HCT116 (cell line): ENCODE data around the gene TMEM61. TPM values are rescaled to one million over a fixed set of nuclear protein-coding genes. Genes with fewer than 3 reads are reported as not detected.

Experiments used
- ATAC-seq: fragments of 200-7000 bp; cut with Tn5 transposase; 2 replicates; pipeline ENCODE4 v1.9.1; 2020; ENCODE audit warnings: mild to moderate bottlenecking, moderate library complexity
- BruUV-seq: library from RNA; stranded (reverse); fragments of 400-500 nt; replicated peaks from 2 replicates; lab custom pipeline; 2021; lab: Mats Ljungman, UMichigan
- CTCF ChIA-PET: fragments of 300-600 bp; sonication (Branson Sonifier 250); formaldehyde crosslinking; loops from one replicate; lab custom pipeline; 2021; ENCODE audit warnings: antibody characterized with exemption; lab: Charles Lee
- POLR2A ChIA-PET: fragments of 300-600, 350-600 bp; sonication (Branson Sonifier 250); formaldehyde crosslinking; loops from one replicate; lab custom pipeline; 2021; ENCODE audit warnings: antibody characterized with exemption; lab: Charles Lee
- RAD21 ChIA-PET, 2 experiments: fragments of 300-600 bp; sonication (Branson Sonifier 250); formaldehyde crosslinking; loops; one replicate each; lab custom pipeline; 2023; ENCODE audit warnings: low total read pairs in 2 of 2; ENCODE audit not compliant: uncharacterized antibody in 2 of 2, unreplicated experiment in 2 of 2, low non-redundant PET in 1 of 2; lab: Charles Lee
- DNase-seq: peaks from one replicate; pipeline ENCODE4 v3.0.0-alpha.2; 2010; ENCODE audit warnings: low read depth, low spot score
- H2AFZ ChIP-seq: fragments of 200-600 bp; shearing (Covaris generic), sonication (generic); 2 replicates; pipeline ENCODE4 v1.6.1; 2017; ENCODE audit warnings: low read depth, mixed run types, mixed read lengths, antibody characterized with exemption, low read length; ENCODE audit not compliant: poor library complexity, severe bottlenecking
- H3K27ac ChIP-seq: 2 replicates; pipeline ENCODE4 v1.5.1; 2012; ENCODE audit warnings: low read depth, low read length
- H3K27me3 ChIP-seq: fragments of 200-600 bp; sonication (generic); 2 replicates; pipeline ENCODE4 v1.6.1; 2016; ENCODE audit warnings: mixed run types, low read length, mixed read lengths; ENCODE audit not compliant: insufficient read depth
- H3K36me3 ChIP-seq, 2 experiments: fragments of 200-500 bp in 1 of 2; fragments of 200-600 bp in 1 of 2; sonication (Bioruptor generic) in 1 of 2; sonication (generic) in 1 of 2; 2 replicates each; pipeline versions ENCODE4 v1.5.1 to v1.6.1; 2014 to 2016; ENCODE audit warnings: low read length in 2 of 2, inconsistent platforms in 1 of 2, mixed read lengths in 1 of 2, mixed run types in 1 of 2; ENCODE audit not compliant: insufficient read depth in 2 of 2, control insufficient read depth in 1 of 2
- H3K4me1 ChIP-seq, 2 experiments: fragments of 200-600 bp in 1 of 2; sonication (generic) in 1 of 2; 2 replicates each; pipeline versions ENCODE4 v1.5.1 to v1.6.1; 2012 to 2017; ENCODE audit warnings: low read length in 2 of 2, inconsistent platforms in 1 of 2, mild to moderate bottlenecking in 1 of 2, mixed read lengths in 1 of 2, mixed run types in 1 of 2, moderate library complexity in 1 of 2; ENCODE audit not compliant: insufficient read depth in 2 of 2, control insufficient read depth in 1 of 2
- H3K4me2 ChIP-seq: fragments of 200-600 bp; sonication (generic); 2 replicates; pipeline ENCODE4 v1.6.1; 2017; ENCODE audit warnings: mixed run types, low read length, mixed read lengths
- H3K4me3 ChIP-seq, 2 experiments: fragments of 200-600 bp in 1 of 2; sonication (generic) in 1 of 2; replicated peaks in 1 of 2; 2 replicates each; pipeline ENCODE4 v1.5.1; 2011 to 2016; ENCODE audit warnings: low read length in 2 of 2, control low read depth in 1 of 2, low read depth in 1 of 2, mild to moderate bottlenecking in 1 of 2, mixed read lengths in 1 of 2, mixed run types in 1 of 2
- H3K79me2 ChIP-seq: fragments of 200-600 bp; sonication (generic); 2 replicates; pipeline ENCODE4 v1.6.1; 2017; ENCODE audit warnings: mild to moderate bottlenecking, mixed run types, low read length, moderate library complexity, mixed read lengths; ENCODE audit not compliant: insufficient read depth
- H3K9ac ChIP-seq: fragments of 200-600 bp; sonication (generic); 2 replicates; pipeline ENCODE4 v1.6.1; 2016; ENCODE audit warnings: low read length, mixed read lengths
- H3K9me2 ChIP-seq: fragments of 200-600 bp; sonication (generic), shearing (Covaris generic); 2 replicates; pipeline ENCODE4 v1.6.1; 2017; ENCODE audit warnings: mixed run types, mild to moderate bottlenecking, moderate library complexity; ENCODE audit not compliant: insufficient read depth
- H3K9me3 ChIP-seq, 2 experiments: fragments of 200-500 bp in 1 of 2; fragments of 200-600 bp in 1 of 2; sonication (Bioruptor generic) in 1 of 2; sonication (generic) in 1 of 2; 2 replicates each; pipeline ENCODE4 v1.6.1; 2014 to 2017; ENCODE audit warnings: low read length in 2 of 2, mixed read lengths in 2 of 2, inconsistent platforms in 1 of 2, low read depth in 1 of 2, mild to moderate bottlenecking in 1 of 2, mixed run types in 1 of 2, moderate library complexity in 1 of 2; ENCODE audit not compliant: control insufficient read depth in 1 of 2, insufficient read depth in 1 of 2
- H4K20me1 ChIP-seq: fragments of 200-600 bp; sonication (generic), shearing (Covaris generic); 2 replicates; pipeline ENCODE4 v1.6.1; 2017; ENCODE audit warnings: mixed run types, mild to moderate bottlenecking, moderate library complexity; ENCODE audit not compliant: insufficient read depth
- CBX3 ChIP-seq: IDR thresholded peaks from 2 replicates; pipeline ENCODE4 v1.6.1; 2012; ENCODE audit warnings: low read depth
- CEBPB ChIP-seq: IDR thresholded peaks from 2 replicates; pipeline ENCODE4 v1.6.1; 2012; ENCODE audit warnings: low read depth
- EGR1 ChIP-seq: IDR thresholded peaks from 2 replicates; pipeline ENCODE4 v1.6.1; 2012; ENCODE audit warnings: low read depth
- EZH2 ChIP-seq: fragments of 200-600 bp; sonication (generic); IDR thresholded peaks from 2 replicates; pipeline ENCODE4 v1.6.1; 2017; ENCODE audit warnings: antibody characterized with exemption, mixed run types
- EZH2phosphoT487 ChIP-seq: fragments of 200-600 bp; IDR thresholded peaks from 2 replicates; pipeline ENCODE4 v1.6.1; 2018; ENCODE audit warnings: antibody characterized with exemption, borderline replicate concordance
- FOSL1 ChIP-seq: IDR thresholded peaks from 2 replicates; pipeline ENCODE4 v1.6.1; 2012; ENCODE audit warnings: low read depth
- JUND ChIP-seq: IDR thresholded peaks from 2 replicates; pipeline ENCODE4 v1.6.1; 2012
- POLR2A ChIP-seq: IDR thresholded peaks from 2 replicates; pipeline ENCODE4 v1.7.0; 2011; ENCODE audit warnings: borderline replicate concordance; ENCODE audit not compliant: insufficient read depth, insufficient read length; ENCODE audit errors: extremely low read depth
- RAD21 ChIP-seq: IDR thresholded peaks from 2 replicates; pipeline ENCODE4 v1.6.1; 2012; ENCODE audit warnings: low read depth, mild to moderate bottlenecking
- SRF ChIP-seq: IDR thresholded peaks from 2 replicates; pipeline ENCODE4 v1.6.1; 2012; ENCODE audit warnings: low read depth
- TCF7L2 ChIP-seq: IDR thresholded peaks from 2 replicates; pipeline ENCODE4 v1.7.0; 2011; ENCODE audit warnings: borderline replicate concordance, inconsistent platforms; ENCODE audit not compliant: insufficient read depth, insufficient read length; ENCODE audit errors: extremely low read depth
- YY1 ChIP-seq: IDR thresholded peaks from 2 replicates; pipeline ENCODE4 v1.6.1; 2011; ENCODE audit warnings: low read length, low read depth, moderate library complexity, mild to moderate bottlenecking; ENCODE audit not compliant: insufficient replicate concordance; ENCODE audit errors: extremely low read depth
- ZFX ChIP-seq: fragments of 450-650 bp; IDR thresholded peaks from 2 replicates; pipeline ENCODE4 v1.6.1; 2017
- ZNF274 ChIP-seq: fragments of 200-500 bp; sonication (Bioruptor generic); IDR thresholded peaks from 2 replicates; pipeline ENCODE4 v1.6.1; 2014; ENCODE audit warnings: mild to moderate bottlenecking, low read depth, low read length, inconsistent platforms
- intact Hi-C: fragments of 100-400 bp; cut with micrococcal nuclease; formaldehyde crosslinking; loops from 2 replicates; pipeline ENCODE4 v1.10.0; 2022
- total RNA-seq: library from RNA; stranded (reverse); gene quantifications from one replicate; pipeline ENCODE4 v1.2.1, GENCODE V29; 2021; ENCODE audit not compliant: unreplicated experiment
- TF ChIP-seq, protein P1 (sequence below), 3 experiments: fragments of 200-600 bp in 1 of 3; sonication (generic) in 1 of 3; IDR thresholded peaks in 2 of 3; conservative IDR thresholded peaks in 1 of 3; 2 replicates each; pipeline ENCODE4 v1.5.1; 2012 to 2017; ENCODE audit warnings: low read depth in 2 of 3, low read length in 2 of 3, antibody characterized with exemption in 1 of 3, borderline replicate concordance in 1 of 3, control low read depth in 1 of 3, mild to moderate bottlenecking in 1 of 3, mixed read lengths in 1 of 3, mixed run types in 1 of 3, moderate library complexity in 1 of 3; ENCODE audit not compliant: insufficient read depth in 1 of 3
- TF ChIP-seq, protein P2 (sequence below): IDR thresholded peaks from 2 replicates; pipeline ENCODE4 v1.6.1; 2012
- TF ChIP-seq, protein P3 (sequence below): IDR thresholded peaks from 2 replicates; pipeline ENCODE4 v1.6.1; 2012; ENCODE audit warnings: low read depth
- TF ChIP-seq, protein P4 (sequence below): IDR thresholded peaks from 2 replicates; pipeline ENCODE4 v1.6.1; 2012

The TMEM61 gene
- total RNA-seq, 1 experiment from 2014 or later = 4.4 TPM

DNA sequence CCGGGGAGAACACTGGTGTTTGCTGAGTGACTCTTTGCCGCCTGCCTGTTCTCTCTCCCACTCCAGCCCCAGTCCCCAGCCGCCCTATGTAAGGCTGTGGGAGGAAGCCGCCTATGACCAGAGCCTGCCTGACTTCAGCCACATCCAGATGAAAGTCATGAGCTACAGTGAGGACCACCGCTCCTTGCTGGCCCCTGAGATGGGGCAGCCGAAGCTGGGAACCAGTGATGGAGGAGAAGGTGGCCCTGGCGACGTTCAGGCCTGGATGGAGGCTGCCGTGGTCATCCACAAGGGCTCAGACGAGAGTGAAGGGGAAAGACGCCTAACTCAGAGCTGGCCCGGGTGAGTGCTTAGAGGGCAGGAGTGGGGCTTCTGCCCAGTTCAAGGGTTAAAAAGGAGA is 26.5 kb downstream of the TMEM61 start:
- Histone ChIP-seq H3K27me3 (no peaks in the 10 kb centered on the region), H3K9me2 (no peaks in the 10 kb centered on the region), H3K27ac (no peak overlapping the region), H3K79me2 (no peaks in the 10 kb centered on the region), H3K9me3 (no peaks in the 10 kb centered on the region), H3K4me3 (no peak overlapping the region), H3K4me1 (peaks cover 0 to 6% of the 10 kb centered on the region in 2 experiments; a peak in 1 of 4 replicates), H4K20me1 (no peaks in the 10 kb centered on the region), H2AFZ (no peak overlapping the region), H3K9ac (no peak overlapping the region), H3K4me2 (no peak overlapping the region), H3K36me3 (no peaks in the 10 kb centered on the region)
- TF ChIP-seq SRF (no peak), EZH2 (no peak), RAD21 (no peak), YY1 (no peak), FOSL1 (no peak), TCF7L2 (no peak), ZNF274 (no peak), CEBPB (no peak), EGR1 (no peak), CBX3 (no peak), POLR2A (no peak), JUND (no peak), EZH2phosphoT487 (no peak), ZFX (no peak)
- TF ChIP-seq, protein P1, sequence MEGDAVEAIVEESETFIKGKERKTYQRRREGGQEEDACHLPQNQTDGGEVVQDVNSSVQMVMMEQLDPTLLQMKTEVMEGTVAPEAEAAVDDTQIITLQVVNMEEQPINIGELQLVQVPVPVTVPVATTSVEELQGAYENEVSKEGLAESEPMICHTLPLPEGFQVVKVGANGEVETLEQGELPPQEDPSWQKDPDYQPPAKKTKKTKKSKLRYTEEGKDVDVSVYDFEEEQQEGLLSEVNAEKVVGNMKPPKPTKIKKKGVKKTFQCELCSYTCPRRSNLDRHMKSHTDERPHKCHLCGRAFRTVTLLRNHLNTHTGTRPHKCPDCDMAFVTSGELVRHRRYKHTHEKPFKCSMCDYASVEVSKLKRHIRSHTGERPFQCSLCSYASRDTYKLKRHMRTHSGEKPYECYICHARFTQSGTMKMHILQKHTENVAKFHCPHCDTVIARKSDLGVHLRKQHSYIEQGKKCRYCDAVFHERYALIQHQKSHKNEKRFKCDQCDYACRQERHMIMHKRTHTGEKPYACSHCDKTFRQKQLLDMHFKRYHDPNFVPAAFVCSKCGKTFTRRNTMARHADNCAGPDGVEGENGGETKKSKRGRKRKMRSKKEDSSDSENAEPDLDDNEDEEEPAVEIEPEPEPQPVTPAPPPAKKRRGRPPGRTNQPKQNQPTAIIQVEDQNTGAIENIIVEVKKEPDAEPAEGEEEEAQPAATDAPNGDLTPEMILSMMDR (IDR thresholded peaks at IDR 0.05 in 2 of 3, conservative IDR thresholded peaks at IDR 0.05 in 1 of 3; ENCODE audit: borderline replicate concordance in 1 of 3, insufficient read depth in 1 of 3, low read depth in 2 of 3, low read length in 2 of 3) = no peak
- TF ChIP-seq, protein P2, sequence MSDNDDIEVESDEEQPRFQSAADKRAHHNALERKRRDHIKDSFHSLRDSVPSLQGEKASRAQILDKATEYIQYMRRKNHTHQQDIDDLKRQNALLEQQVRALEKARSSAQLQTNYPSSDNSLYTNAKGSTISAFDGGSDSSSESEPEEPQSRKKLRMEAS = no peak
- TF ChIP-seq, protein P3, sequence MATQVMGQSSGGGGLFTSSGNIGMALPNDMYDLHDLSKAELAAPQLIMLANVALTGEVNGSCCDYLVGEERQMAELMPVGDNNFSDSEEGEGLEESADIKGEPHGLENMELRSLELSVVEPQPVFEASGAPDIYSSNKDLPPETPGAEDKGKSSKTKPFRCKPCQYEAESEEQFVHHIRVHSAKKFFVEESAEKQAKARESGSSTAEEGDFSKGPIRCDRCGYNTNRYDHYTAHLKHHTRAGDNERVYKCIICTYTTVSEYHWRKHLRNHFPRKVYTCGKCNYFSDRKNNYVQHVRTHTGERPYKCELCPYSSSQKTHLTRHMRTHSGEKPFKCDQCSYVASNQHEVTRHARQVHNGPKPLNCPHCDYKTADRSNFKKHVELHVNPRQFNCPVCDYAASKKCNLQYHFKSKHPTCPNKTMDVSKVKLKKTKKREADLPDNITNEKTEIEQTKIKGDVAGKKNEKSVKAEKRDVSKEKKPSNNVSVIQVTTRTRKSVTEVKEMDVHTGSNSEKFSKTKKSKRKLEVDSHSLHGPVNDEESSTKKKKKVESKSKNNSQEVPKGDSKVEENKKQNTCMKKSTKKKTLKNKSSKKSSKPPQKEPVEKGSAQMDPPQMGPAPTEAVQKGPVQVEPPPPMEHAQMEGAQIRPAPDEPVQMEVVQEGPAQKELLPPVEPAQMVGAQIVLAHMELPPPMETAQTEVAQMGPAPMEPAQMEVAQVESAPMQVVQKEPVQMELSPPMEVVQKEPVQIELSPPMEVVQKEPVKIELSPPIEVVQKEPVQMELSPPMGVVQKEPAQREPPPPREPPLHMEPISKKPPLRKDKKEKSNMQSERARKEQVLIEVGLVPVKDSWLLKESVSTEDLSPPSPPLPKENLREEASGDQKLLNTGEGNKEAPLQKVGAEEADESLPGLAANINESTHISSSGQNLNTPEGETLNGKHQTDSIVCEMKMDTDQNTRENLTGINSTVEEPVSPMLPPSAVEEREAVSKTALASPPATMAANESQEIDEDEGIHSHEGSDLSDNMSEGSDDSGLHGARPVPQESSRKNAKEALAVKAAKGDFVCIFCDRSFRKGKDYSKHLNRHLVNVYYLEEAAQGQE = no peak
- TF ChIP-seq, protein P4, sequence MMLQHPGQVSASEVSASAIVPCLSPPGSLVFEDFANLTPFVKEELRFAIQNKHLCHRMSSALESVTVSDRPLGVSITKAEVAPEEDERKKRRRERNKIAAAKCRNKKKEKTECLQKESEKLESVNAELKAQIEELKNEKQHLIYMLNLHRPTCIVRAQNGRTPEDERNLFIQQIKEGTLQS = no peak
- intact Hi-C loops = no loop called here
- ChIA-PET POLR2A (no interaction called here), CTCF (interaction anchor here (1.2 kb wide), 1 partner anchor 15 kb away, joined by 6 read pairs; no protein-coding TSS in a partner anchor), RAD21 (interaction anchor here in 1 of 2 experiments (1.0 kb wide), 1 partner anchor 62 kb away, joined by 3 read pairs; no protein-coding TSS in a partner anchor)
- BruUV-seq = no TSS peak
- no peak for DNase-seq
- no peak for ATAC-seq
